NOMO-1 (cell line): ENCODE results near the gene GLB1L3.

Experiments
- DNase-seq, 2 experiments: peaks; one replicate each; lab custom pipeline; 2025; ENCODE audit not compliant: unreplicated experiment in 2 of 2; lab: John Stamatoyannopoulos, UW

The GLB1L3 gene

DNA sequence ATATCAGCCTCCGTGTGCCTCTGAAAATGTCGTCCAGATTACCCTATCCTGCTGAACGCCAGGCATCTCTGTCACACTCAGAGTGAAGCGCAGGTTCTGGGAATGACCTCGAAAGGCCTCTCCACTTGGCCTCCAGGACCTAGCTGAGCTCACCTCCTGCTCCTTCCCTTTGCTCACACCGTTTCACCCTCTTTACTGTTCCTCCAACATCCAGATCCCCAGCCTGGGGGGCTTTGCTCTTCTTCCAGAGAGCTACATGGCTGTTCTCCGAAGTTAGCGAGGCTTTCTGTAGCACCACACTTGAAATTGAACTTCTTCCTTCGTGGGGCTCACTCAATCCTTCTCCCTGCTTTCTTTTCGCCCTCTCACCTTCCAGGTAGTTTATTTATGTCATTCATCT lies 83.5 kb downstream of the GLB1L3 start:
- no peak for DNase-seq

DNA sequence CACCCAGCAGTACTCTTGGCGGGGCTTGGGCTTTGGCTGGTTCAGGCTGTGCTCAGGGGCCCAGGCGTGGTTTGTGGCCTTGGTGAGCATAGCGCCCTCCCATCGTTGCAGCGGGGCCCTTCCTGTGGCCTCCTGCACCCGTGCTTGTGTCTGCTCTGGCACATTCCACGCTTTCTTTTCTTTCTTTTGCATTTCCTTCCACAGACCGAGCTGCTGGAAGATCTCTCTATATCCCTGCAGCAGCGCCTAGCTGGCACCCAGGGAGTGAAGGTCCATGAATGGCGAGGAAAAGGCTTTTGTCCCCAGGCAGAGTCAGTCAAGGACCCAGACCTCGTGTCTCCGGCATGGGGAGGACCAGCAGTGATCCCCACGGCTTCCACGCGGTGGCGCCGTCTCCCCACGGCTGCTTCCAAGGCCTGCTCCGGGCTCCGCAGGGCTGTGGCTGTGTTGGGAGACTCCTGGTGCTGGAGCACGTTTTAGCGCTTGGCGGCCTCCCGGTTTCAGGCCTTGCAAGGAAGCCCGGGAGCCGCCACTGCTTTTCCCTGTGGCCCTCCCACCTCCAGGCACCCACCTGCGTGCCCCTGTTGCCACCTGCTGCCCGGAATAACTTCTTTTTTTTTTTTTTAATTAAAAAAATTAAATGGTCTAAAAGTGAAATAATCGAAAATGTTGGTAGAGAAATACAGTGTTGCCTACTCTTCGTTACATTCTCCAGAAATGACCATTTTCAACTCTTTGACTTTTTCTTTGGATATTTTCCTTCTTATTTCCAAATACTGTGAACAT lies 84.1 kb downstream of the GLB1L3 start:
- peak; percentile 29 to 42 for DNase-seq

DNA sequence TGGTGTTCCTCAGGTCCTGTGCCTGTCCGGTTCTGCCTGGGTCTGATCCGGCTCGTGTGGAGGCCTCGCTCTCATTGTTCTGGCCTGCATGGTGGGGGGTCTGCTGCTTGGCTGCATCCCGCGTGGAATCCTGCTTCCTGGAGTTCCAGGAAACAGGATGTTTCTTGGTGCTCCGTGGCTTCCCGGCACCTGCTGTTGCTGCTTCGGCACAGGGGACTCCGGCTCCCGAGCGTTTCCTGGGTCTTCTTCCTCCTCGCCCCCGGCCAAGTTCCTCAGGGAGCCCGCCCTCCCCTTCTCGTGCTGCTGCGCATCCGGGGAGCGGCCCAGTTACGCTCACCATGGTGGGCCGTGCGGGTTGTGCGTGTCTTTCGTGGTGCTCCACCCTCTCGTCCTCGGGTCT lies 85.5 kb downstream of the GLB1L3 start:
- DNase-seq: no peak

DNA sequence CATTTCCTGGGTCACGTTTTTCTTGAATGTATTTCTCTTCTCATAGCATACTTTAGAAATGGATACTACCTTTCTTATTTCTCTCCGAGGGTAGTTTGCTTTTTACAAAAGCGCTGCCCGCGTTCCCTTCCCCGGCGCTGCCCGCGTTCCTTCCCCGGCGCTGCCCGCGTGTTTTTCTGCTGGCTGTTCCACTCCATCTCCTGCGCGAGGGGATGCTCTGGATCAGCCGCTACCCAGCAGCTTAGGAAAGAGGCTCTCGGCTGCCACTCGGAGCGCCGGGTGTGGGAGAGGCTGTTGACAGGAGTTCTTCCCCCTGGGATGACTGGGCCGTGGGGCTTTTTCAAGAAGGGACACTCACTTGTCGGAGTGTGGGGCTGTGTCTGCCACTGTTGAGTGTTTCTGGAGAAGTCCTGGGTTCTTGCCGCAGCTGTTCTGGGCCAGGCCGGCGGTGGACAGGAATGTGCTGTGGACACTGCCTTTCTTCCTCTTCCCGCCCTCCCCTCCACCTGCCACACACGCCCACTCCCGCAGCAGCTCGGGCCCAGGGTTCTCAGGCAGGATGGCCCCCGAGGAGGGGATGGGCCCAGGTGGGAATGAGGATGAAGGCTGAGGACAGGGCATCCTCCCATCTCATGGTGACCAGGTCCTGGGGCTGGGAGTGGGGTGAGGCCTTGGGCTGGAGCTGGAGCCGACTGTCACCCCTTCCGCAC lies 86.2 kb downstream of the GLB1L3 start:
- no peak for DNase-seq

DNA sequence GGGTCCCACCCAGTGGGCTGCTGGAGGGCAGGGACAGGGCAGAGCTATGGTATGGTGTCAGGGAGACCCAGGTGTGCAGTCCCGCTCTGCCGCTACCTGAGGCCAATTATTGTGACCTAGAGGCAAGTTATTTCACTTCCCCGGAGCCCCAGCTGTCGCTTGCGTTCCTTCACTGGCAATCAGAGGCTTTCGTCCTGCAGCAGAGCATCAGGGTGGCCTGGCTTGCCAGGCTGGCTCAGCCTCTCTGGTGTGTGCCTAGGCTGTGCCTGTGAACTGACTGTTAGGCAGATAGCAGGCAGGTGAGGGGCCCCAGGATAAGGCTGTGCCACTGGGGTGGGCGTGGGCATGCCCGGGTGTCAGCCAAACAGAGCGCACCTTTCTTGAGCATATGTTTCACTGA lies 87.0 kb downstream of the GLB1L3 start:
- DNase-seq: no peak

DNA sequence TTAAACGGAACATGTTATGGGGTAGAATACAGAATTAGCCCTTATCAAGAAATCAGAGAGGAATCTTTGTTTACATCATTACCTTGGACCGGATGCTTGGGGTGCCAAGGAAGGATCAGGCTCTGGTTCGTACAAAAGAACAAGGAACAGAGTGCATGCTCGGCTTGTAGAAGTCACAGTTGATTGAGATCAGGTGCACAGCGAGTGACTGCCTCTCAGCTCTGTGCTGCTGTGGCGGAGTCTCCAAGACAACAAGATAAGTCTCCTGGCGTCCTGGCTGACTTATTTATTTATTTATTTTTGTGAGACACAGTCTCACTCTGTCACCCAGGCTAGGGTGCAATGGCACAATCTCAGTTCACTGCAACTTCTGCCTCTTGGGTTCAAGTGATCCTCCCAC lies 87.4 kb downstream of the GLB1L3 start:
- no peak for DNase-seq

DNA sequence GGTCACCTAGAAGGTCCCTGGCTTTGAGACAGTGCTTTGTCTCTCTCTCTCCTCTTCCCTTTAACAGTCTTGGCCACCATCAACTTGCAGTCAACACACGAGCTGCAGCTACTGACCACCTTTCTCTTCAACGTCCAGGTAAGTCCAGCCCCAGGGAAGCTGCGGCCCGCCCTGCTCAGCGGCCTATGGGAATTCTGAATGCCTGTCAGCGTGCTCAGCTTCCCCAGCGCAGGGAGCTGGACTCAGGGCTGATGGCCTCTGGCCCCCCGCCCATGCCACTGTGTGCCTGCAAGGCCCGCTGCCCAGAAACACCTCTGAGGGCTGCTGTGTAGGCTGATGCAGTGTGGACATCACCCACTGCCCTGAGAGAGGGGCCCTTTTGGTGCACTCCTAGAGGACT lies 88.1 kb downstream of the GLB1L3 start:
- no peak for DNase-seq

DNA sequence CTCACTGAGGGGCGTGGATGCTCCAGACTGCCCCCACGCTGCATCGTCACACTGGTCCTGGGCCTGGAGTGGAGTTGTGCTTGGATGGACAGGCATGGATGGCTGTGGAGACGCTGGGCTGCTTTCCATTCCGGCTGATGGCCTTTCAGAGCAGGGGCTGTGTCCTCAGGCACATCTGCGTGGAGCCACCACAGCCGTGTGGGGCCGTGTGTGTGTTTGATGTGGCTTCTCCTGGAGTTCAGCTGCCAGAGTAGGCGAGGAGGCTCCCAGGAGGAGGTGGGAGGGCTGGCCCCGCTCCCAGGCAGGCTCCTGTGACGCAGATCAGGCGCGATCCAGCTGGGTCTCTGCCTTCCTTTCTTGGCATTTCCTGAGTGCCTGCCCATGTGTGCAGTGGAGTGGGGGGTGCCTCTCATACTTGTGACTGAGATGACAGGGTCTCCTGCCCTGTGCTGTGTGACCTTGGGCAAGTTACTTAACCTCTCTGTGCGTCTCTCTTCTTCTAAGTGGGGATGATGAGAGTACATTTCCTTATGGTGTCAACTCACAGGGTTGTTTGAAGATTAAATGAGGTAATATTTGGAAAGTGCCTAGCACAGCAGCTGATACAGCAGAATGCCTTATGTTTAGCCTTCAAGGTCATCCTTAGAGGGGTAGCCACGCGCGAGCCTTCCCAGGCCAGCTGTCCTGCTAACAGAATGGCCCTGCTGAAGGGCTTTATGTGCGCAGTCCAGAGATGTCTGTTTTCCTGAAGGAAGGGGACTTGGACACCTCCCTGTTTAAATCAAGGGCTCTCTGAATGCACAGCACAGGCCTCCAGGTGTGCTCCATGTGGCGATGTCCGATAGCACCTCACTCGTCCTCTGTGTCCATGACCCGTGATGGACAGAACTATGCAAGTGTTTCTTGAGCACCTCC lies 89.1 kb downstream of the GLB1L3 start:
- DNase-seq: no peak

DNA sequence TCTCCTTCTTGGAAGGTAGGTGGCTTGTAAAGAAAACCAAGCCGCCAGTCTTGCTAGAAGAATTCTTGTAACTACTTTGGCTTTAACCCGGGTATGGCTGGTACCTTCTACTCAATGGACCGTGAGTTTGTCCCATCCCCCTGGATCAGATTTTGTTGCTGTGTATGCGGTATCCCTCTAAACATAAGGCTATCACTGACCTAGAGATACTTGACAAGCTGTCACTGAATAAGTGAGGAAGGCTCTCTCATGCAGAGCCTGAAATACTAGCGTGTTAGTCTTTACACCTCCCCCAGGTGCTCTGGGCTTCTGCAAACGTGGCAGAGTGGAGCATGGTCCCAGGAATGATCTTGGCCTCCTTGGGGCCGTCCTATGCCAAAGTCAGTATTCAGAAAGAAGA lies 90.1 kb downstream of the GLB1L3 start:
- DNase-seq: no peak

DNA sequence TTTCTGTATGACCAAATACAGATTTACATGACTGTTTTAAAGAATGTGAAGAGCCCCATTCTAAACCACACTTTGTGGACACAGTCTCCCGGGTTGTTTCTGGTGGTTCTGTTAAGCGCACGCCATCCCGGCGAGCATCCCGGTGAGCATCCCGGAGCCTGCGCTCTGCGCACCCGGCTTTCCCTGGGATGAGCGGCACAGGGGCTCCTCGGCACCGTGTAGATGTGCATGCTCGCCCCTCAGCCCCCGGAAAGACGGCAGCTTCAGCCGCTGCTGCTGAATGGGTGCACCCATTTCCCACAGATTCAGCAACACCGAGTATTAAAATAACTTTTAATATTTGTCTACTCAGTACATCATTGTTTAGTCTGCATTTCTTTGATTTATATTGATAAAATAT lies 91.6 kb downstream of the GLB1L3 start:
- DNase-seq: no peak
